ENCODE measurements around the gene SIRPG.
"Not testable (repeated sequence)": the region's sequence is repeated elsewhere in the genome, so short reads cannot be mapped to it uniquely, and the experiment has no call there.

The SIRPG gene

DNA sequence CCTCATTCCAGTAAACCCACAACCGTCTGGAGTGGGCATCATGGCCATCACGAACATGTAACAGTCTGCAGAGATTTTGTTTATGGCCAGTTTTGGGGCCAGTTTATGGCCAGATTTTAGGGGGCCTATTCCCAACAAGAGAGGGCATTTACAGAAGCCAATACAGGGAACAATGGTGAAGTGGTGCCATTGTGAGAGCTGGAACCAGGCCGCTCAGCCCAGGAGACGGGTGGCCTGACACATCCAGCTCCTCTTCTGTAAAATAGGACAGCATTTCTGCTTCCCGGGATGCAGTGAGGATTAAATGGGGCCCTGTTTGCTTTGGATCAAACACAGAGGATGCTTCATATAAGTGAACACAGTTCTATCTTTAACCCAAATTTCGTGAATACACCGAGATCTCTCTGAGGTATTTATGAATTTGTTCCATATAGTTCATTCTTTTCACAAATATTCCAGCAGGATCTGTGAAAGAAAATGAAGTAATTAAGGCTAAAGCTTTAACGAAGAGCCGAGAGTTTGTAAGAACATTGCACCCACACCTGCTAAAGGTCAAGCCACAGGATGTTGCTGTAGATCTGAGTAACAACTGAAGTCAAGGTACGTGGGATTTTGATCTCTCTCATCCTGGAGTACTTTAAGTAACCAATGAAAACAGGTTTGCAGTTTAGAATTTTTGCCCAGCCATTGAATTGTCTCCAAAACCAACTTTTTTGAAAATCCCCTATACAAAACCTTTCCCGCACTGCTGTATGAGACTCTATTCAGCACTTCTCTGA is 14.5 kb upstream of the SIRPG start:
- FAIRE-seq: no peak

- no peak for FAIRE-seq
These were observed 11.7 kb upstream of the SIRPG start for GRCh38 chr20:1669304-1669703.

- no peak for FAIRE-seq
These were observed 10.0 kb upstream of the SIRPG start for GRCh38 chr20:1667502-1668085.

DNA sequence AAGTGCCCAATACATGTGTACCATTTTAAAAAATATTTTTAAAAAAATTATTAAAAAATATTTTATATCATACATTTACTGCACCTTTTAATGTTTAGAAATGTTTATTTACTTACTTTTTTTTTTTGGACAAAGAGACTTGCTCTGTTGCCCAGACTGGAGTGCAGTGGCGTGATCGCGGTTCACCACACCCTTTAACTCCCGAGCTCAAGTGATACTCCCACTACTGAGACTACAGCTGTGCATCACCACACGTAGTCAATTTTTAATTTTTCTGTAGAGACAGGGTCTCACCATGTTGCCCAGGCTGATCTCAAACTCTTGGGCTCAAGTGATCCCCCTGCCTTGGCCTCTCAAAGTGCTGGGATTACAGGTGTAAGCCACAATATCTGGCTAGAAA is 9.2 kb upstream of the SIRPG start:
- FAIRE-seq: no peak

- no peak for FAIRE-seq
These were observed 7.8 kb upstream of the SIRPG start for GRCh38 chr20:1665345-1665744.

- no peak for FAIRE-seq
These were observed 7.3 kb upstream of the SIRPG start for GRCh38 chr20:1664911-1665310.

GRCh38 chr20:1663917-1664316 is 6.3 kb upstream of the SIRPG start:
- no peak for FAIRE-seq

GRCh38 chr20:1661542-1662299 is 4.1 kb upstream of the SIRPG start:
- FAIRE-seq: no peak

DNA sequence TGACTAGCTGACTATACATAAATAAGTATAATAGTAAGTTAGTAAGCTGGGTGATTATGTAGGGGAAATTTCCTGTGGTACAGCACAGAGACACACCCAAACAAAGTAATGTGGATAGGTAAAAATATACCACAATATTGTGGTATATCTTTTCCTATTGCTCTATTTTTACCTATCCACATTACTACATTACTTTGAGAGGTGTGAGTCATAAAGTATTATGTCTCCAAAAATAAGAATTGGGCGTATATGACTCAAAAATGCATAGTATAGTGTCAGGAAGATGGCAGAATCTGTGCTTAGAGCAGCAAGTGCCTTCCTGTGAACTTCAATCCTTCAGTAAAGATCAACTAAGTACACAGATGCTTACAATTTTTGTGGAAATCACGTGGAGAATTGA is 2.7 kb upstream of the SIRPG start:
- no peak for FAIRE-seq

GRCh38 chr20:1656844-1657243 is 735 bp downstream of the SIRPG start:
- no peak for FAIRE-seq

GRCh38 chr20:1654996-1655395 is 2.6 kb downstream of the SIRPG start:
- FAIRE-seq: no peak

- FAIRE-seq: no peak
These were observed 4.6 kb downstream of the SIRPG start for GRCh38 chr20:1652960-1653359.

DNA sequence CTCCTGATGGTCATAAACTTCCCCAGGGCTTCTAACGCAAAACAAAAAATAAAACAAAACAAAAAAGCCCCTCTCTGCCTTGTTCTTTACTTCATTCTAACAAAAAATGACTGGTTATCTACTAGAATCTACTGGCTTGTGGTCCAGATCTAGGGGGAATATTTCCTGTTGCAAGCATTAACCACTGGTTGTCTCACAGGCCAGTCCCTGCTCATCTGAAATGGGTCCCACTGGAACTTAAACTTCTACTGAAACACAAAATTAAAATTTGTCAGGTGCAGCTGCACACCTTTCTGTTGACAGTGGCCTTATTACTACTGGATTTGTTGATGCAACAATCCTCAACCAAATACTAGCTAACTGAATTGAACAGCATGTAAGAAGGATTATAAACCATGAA is 5.5 kb downstream of the SIRPG start:
- FAIRE-seq: no peak

DNA sequence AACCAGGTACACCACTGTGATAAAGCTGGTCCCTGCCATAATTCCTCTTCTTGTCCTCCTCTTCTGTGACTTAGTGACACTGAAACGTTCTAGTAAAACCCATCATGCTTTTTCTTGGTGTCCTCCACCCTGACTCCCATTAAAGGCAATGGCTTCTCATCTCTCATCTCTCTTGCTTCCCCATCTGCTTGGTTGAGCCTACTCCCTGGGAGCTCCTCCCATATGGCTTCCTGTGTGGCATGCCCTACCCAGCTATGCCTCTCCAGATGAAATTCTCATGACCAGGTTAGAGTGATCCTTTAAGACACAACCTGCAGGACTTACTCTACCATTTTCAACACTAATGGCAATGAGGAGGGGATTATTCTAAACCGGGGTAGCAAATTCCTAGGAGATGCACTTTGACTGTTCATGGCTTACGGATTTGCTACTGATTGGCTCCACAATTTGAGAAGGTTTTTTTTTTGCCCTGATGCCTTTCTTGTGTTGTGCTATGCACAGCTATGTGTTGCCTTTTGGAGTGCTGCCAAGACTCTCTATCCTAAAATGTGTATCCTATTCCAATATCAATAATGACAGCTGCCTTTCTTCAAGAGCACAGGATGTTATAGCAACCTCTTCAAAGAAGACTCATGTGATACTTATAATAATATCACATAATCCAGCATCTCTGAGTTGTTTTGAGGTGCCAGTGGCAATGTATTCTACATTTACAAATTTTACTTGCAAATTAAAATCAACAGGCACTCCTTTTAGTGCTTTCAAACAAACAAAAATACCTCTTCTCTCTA is 6.1 kb downstream of the SIRPG start:
- no peak for FAIRE-seq

DNA sequence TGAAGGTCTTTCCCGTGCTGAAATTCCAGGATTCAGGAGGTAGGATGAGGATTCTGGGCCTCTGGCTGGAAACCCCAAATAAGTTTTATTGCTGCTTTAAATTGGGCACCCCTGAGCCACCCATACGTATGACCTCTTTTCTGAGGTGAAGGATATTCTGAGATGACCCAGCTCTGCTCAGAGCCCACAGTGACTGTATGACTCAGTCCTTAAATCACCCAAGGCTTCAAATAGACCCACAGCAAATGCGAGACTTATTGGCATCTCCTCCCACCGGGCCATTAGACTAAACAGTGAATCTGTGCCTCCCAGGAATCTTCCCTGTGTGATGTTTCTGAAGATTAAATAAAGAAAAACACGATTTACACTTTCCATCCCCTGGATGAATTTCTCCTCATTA is 9.5 kb downstream of the SIRPG start:
- FAIRE-seq: no peak

DNA sequence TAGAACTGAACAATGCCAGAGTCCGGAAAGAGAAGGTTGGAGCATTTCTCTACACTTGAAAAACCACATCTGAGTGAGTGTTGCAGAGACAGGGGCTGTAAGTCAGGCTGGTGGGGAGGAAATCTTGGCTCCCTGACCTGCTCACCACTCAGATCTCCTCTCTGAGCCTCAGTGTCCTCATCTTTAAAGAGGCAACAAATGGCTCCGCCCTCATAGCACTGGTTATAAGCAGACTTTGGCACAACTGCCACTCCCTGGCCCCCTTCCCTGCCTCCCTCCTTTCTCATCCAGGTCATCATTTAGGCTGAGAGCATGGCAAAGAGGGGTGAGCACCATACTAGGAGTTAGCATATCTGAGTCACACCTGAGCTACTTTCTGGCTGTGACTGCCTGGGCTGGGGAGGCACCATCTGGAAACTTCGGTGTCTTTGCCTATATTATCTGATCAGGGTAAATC is 10.6 kb downstream of the SIRPG start:
- FAIRE-seq: no peak

DNA sequence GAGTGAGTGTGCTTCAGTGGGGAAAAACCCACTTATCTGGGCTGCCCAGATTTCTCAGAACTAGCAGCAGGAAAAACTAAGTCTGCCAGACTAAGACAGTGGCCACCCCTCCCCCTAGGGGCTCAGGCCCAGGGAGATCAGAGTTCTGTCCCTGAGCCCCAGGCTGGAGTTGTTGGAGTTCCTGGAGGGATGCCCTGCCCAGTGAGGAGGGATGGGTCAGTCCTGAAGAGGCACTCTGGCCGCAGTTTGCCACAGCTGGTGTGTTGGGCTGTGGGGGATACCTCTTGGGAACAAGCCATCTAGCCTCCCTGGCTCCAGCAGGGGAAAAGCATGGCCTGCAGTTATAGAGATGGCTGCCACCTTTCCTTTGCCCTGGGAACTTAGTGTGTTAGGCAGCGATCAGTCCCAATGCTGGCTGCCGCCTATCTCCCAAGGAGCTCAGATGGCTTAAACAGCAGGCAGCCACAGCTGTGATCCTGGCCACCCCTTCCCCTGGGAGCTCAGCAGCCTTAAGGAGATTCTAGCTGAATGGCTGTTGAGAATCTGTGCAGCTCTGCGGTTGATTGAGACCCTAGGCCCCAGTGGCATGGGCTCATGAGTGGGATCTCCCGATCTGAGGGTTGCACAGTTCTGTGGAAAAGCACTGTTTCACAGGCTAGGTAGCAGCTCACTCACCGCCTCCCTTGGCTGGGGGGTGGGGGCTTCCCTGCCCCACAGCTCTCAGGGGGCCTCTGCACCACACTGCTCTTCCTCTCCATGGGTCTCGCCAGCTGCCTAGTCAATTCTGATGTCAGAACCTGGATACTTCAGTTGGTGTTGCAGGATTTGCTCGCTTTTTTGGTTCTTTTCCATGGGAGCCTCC is 13.2 kb downstream of the SIRPG start:
- no peak for FAIRE-seq

GRCh38 chr20:1638643-1639042 is 18.9 kb downstream of the SIRPG start:
- FAIRE-seq: not testable (repeated sequence)

GRCh38 chr20:1637755-1638154 is 19.8 kb downstream of the SIRPG start:
- no peak for FAIRE-seq

DNA sequence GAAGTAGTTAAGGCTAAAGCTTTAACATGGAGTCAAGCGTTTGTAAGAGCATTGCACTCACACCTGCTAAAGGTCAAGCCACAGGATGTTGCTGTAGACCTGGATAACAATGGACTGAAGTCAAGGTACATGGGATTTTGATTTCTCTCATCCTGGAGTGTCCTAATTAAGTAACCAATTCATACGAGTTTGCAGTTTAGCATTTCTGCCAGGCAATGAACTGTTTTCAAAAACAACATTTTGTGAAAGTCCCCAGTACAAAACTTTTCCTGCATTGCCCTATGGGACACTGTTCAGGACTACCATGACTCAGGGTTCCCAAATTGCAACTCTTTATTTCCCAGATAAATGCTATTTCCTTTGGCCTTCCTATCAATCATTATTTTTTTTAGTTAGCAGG is 20.4 kb downstream of the SIRPG start:
- FAIRE-seq: no peak

GRCh38 chr20:1636621-1637020 is 21.0 kb downstream of the SIRPG start:
- FAIRE-seq: no peak

DNA sequence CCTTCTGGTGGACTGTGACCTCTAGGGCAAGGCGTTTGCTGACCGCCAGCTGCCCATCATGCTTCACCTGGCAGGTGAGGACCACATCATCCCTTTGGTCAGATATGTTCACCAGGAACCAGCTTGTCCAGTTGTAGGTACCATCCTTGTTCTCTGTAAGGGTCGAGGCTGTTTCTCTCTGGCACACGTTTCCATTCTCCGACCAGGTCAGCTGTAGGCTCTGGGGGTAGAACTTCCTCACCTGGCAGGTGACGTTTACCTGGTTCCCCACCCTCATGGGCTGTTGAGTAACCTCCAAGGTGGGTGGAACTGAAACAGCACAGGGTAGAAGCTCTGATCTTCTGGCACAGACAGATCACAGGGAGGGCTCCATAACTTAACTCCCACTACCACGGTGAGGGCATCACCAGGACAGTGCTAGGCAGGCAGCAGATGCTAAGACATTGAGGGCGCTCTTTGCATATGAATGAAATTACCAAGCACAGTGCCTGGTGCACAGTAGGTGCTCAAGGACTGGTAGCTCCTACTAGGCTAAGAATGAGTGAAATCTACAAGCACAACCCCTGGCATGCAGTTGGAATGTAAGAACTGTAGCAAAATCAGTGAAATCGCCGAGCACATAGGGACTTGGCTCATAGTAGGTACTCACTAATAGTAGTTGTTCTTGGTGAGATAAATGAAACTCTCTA is 22.1 kb downstream of the SIRPG start:
- no peak for FAIRE-seq

Data from A204.1 (cell line).